SK-N-SH (cell line): ENCODE measurements around the gene ARHGAP23. TPM values are rescaled to one million over a fixed set of nuclear protein-coding genes. Genes with fewer than 3 reads are reported as not detected.
A peak's percentile ranks its signal among the peaks of the same experiment; 100 is the strongest.

ENCODE experiments used
- CTCF ChIA-PET: fragments of 300-600, 350-600 bp; formaldehyde crosslinking; extraction: SDS; loops from one replicate; lab custom pipeline; 2021; lab: Yijun Ruan, JAX
- POLR2A ChIA-PET: fragments of 350-600 bp; sonication (Branson Sonifier 250); formaldehyde crosslinking; extraction: SDS; loops from one replicate; lab custom pipeline; 2020; ENCODE audit warnings: antibody characterized with exemption, inconsistent platforms; lab: Yijun Ruan, JAX
- DNase-seq: peaks from one replicate; pipeline ENCODE4 v3.0.0; 2012
- H2AFZ ChIP-seq: fragments of 200-600 bp; sonication (generic); 2 replicates; pipeline ENCODE4 v1.8.1; 2016; ENCODE audit warnings: antibody characterized with exemption, mild to moderate bottlenecking, low read depth
- H3F3A ChIP-seq: fragments of 200-600 bp; sonication (generic); replicated peaks from 2 replicates; pipeline ENCODE3; 2016; ENCODE audit warnings: antibody characterized with exemption, mild to moderate bottlenecking; ENCODE audit not compliant: insufficient read depth
- H3K27ac ChIP-seq, 2 experiments: fragments of 200-500 bp in 1 of 2; fragments of 200-600 bp in 1 of 2; sonication (Bioruptor generic) in 1 of 2; sonication (generic), shearing (Covaris generic) in 1 of 2; 2 replicates each; pipeline versions ENCODE4 v1.5.1 to v1.6.1; 2014 to 2016; ENCODE audit warnings: low read depth in 2 of 2, inconsistent platforms in 1 of 2, low read length in 1 of 2, mild to moderate bottlenecking in 1 of 2, mixed read lengths in 1 of 2
- H3K27me3 ChIP-seq: fragments of 200-600 bp; sonication (generic), shearing (Covaris generic); 2 replicates; pipeline ENCODE4 v1.6.1; 2016; ENCODE audit warnings: mixed run types; ENCODE audit not compliant: insufficient read depth
- H3K36me3 ChIP-seq, 2 experiments: fragments of 200-500 bp in 1 of 2; fragments of 200-600 bp in 1 of 2; sonication (Bioruptor generic) in 1 of 2; sonication (generic) in 1 of 2; replicated peaks in 1 of 2; 2 replicates each; pipeline versions ENCODE3 to v1.5.1; 2014 to 2016; ENCODE audit warnings: low read length in 1 of 2, mild to moderate bottlenecking in 1 of 2; ENCODE audit not compliant: insufficient read depth in 2 of 2, control insufficient read depth in 1 of 2
- H3K4me1 ChIP-seq, 2 experiments: fragments of 200-500 bp in 1 of 2; fragments of 200-600 bp in 1 of 2; sonication (Bioruptor generic) in 1 of 2; sonication (generic), shearing (Covaris generic) in 1 of 2; 2 replicates each; pipeline versions ENCODE4 v1.5.1 to v1.6.1; 2014 to 2016; ENCODE audit warnings: low read depth in 1 of 2, low read length in 1 of 2, mixed run types in 1 of 2; ENCODE audit not compliant: insufficient read depth in 2 of 2, control insufficient read depth in 1 of 2
- H3K4me2 ChIP-seq: fragments of 200-600 bp; sonication (generic), shearing (Covaris generic); 2 replicates; pipeline ENCODE4 v1.6.1; 2017; ENCODE audit warnings: mixed run types
- H3K4me3 ChIP-seq, 2 experiments: fragments of 200-500 bp in 1 of 2; fragments of 200-600 bp in 1 of 2; sonication (Bioruptor generic) in 1 of 2; sonication (generic), shearing (Covaris generic) in 1 of 2; 2 replicates each; pipeline versions ENCODE4 v1.5.1 to v1.8.1; 2014 to 2016; ENCODE audit warnings: low read depth in 2 of 2, inconsistent platforms in 1 of 2, low read length in 1 of 2, mild to moderate bottlenecking in 1 of 2, mixed read lengths in 1 of 2, moderate library complexity in 1 of 2
- H3K79me2 ChIP-seq: fragments of 200-600 bp; sonication (generic); 2 replicates; pipeline ENCODE4 v1.8.1; 2017; ENCODE audit warnings: mild to moderate bottlenecking; ENCODE audit not compliant: insufficient read depth
- H3K9ac ChIP-seq: fragments of 200-600 bp; sonication (generic); 2 replicates; pipeline ENCODE4 v1.6.1; 2017; ENCODE audit warnings: mixed run types
- H3K9me2 ChIP-seq: fragments of 200-600 bp; sonication (generic); 2 replicates; pipeline ENCODE4 v1.6.1; 2017; ENCODE audit warnings: mixed run types
- H3K9me3 ChIP-seq: fragments of 200-600 bp; sonication (generic); 2 replicates; pipeline ENCODE4 v1.6.1; 2017; ENCODE audit warnings: mixed run types, mild to moderate bottlenecking, moderate library complexity
- H4K20me1 ChIP-seq: fragments of 200-600 bp; sonication (generic); 2 replicates; pipeline ENCODE4 v1.6.1; 2017; ENCODE audit warnings: mild to moderate bottlenecking, mixed run types; ENCODE audit not compliant: insufficient read depth
- CHD2 ChIP-seq: fragments of 150-350 bp; IDR thresholded peaks from 2 replicates; pipeline ENCODE4 v1.6.1; 2018; ENCODE audit warnings: low read length; ENCODE audit not compliant: partially characterized antibody
- ELF1 ChIP-seq: IDR thresholded peaks from 2 replicates; pipeline ENCODE4 v1.4.0; 2012
- EP300 ChIP-seq, 2 experiments: IDR thresholded peaks; 2 replicates each; pipeline versions ENCODE4 v1.4.0 to v1.6.1; 2012; ENCODE audit warnings: borderline replicate concordance in 1 of 2, low read depth in 1 of 2, low read length in 1 of 2
- FOSL2 ChIP-seq: IDR thresholded peaks from 2 replicates; pipeline ENCODE4 v1.4.0; 2012; ENCODE audit warnings: low read depth, mild to moderate bottlenecking, moderate library complexity, borderline replicate concordance
- FOXJ3 ChIP-seq: sonication (generic); formaldehyde crosslinking; IDR thresholded peaks from 2 replicates; pipeline ENCODE4 v1.5.1; 2020; ENCODE audit warnings: mild to moderate bottlenecking, missing genetic modification reagents
- FOXM1 ChIP-seq: IDR thresholded peaks from 2 replicates; pipeline ENCODE4 v1.4.0; 2012; ENCODE audit warnings: low read depth, mild to moderate bottlenecking
- GABPA ChIP-seq: IDR thresholded peaks from 2 replicates; pipeline ENCODE4 v1.4.0; 2012; ENCODE audit warnings: low read depth, mild to moderate bottlenecking
- GATA2 ChIP-seq: sonication (generic); formaldehyde crosslinking; IDR thresholded peaks from 2 replicates; pipeline ENCODE4 v1.5.0; 2020; ENCODE audit warnings: mild to moderate bottlenecking, missing genetic modification reagents
- MEF2A ChIP-seq: IDR thresholded peaks from 2 replicates; pipeline ENCODE4 v1.4.0; 2012; ENCODE audit warnings: low read depth, borderline replicate concordance
- MXI1 ChIP-seq: IDR thresholded peaks from 2 replicates; pipeline ENCODE4 v1.6.1; 2012; ENCODE audit warnings: mild to moderate bottlenecking, low read depth, low read length, improper control_type of control experiment
- RAD21 ChIP-seq: IDR thresholded peaks from 2 replicates; pipeline ENCODE4 v1.6.1; 2012; ENCODE audit warnings: mild to moderate bottlenecking, low read length
- RCOR1 ChIP-seq: fragments of 150-350 bp; IDR thresholded peaks from 2 replicates; pipeline ENCODE4 v1.6.1; 2017; ENCODE audit warnings: antibody characterized with exemption, low read length
- RXRA ChIP-seq: IDR thresholded peaks from 2 replicates; pipeline ENCODE4 v1.4.0; 2012; ENCODE audit warnings: low read depth, mild to moderate bottlenecking, borderline replicate concordance
- SIN3A ChIP-seq: IDR thresholded peaks from 2 replicates; pipeline ENCODE4 v1.6.1; 2012; ENCODE audit warnings: low read depth, mild to moderate bottlenecking, low read length, moderate library complexity, borderline replicate concordance
- YY1 ChIP-seq: IDR thresholded peaks from 2 replicates; pipeline ENCODE4 v1.4.0; 2012; ENCODE audit warnings: low read depth, mild to moderate bottlenecking
- ZBTB33 ChIP-seq: IDR thresholded peaks from 2 replicates; pipeline ENCODE4 v1.4.0; 2012; ENCODE audit warnings: low read depth, borderline replicate concordance
- WGBS: methylation state at CpG from one replicate; pipeline ENCODE4 v1.1.6; 2017; ENCODE audit warnings: low lambda C conversion rate; 5-methylcytosine and 5-hydroxymethylcytosine counted together
- polyA plus RNA-seq, 3 experiments: library from polyadenylated mRNA; depleted of rRNA; stranded (reverse); fragments of >200 nt; gene quantifications; 2 replicates each; pipeline ENCODE4 v1.2.3, GENCODE V29; 2012
- TF ChIP-seq, protein P1 (sequence below): IDR thresholded peaks from 2 replicates; pipeline ENCODE4 v1.4.0; 2012; ENCODE audit warnings: low read depth, borderline replicate concordance

Gene ARHGAP23
- polyA plus RNA-seq, 1 of the 3 experiments (the other 2 are of a cell fraction): 19.2 TPM

- peak overlapping the region in 1 of 2 experiments; percentile 93; a peak in 2 of 4 replicates for H3K27ac ChIP-seq
- H3K4me2 ChIP-seq: no peak overlapping the region
- no peaks in the 10 kb centered on the region for H3K27me3 ChIP-seq
- H3K4me3 ChIP-seq: no peak overlapping the region
- 91% methylated on average over 6 of the region's 6 CpGs for WGBS
- H3K9me2 ChIP-seq: no peaks in the 10 kb centered on the region
- ChIA-PET CTCF (interaction anchor here (0.9 to 5.1 kb wide), 8 partner anchors 10 to 51 kb away, joined by 3 to 41 read pairs (median 7); partner anchors contain the start of gene SOCS7), POLR2A (interaction anchor here (1.7 kb wide), 1 partner anchor 49 kb away, joined by 5 read pairs; the partner anchor contains the start of gene SOCS7)
- H3K9ac ChIP-seq: no peak overlapping the region
- H3F3A ChIP-seq: no peaks in the 10 kb centered on the region
- TF ChIP-seq GABPA (no peak), RXRA (no peak), RAD21 (no peak), SIN3A (no peak), FOSL2 (no peak), MXI1 (no peak)
- TF ChIP-seq, protein P1, sequence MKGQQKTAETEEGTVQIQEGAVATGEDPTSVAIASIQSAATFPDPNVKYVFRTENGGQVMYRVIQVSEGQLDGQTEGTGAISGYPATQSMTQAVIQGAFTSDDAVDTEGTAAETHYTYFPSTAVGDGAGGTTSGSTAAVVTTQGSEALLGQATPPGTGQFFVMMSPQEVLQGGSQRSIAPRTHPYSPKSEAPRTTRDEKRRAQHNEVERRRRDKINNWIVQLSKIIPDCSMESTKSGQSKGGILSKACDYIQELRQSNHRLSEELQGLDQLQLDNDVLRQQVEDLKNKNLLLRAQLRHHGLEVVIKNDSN: no peak
- H3K79me2 ChIP-seq: no peaks in the 10 kb centered on the region
- H3K9me3 ChIP-seq: no peaks in the 10 kb centered on the region
- no peak overlapping the region for H2AFZ ChIP-seq
- no peaks in the 10 kb centered on the region for H4K20me1 ChIP-seq
- peaks cover 23 to 50% of the 10 kb centered on the region in 2 experiments for H3K36me3 ChIP-seq
- DNase-seq: no peak
- peaks cover 0 to 47% of the 10 kb centered on the region in 2 experiments; a peak in 2 of 4 replicates for H3K4me1 ChIP-seq
Observed at GRCh38 chr17:38400286-38400685, 28.0 kb upstream of the ARHGAP23 start.

GRCh38 chr17:38401459-38401858 is 26.8 kb upstream of the ARHGAP23 start:
- peak; percentile 46 for DNase-seq
- no peaks in the 10 kb centered on the region for H3K9me2 ChIP-seq
- H3F3A ChIP-seq: no peaks in the 10 kb centered on the region
- peak overlapping the region in 1 of 2 experiments; percentile 93; a peak in 2 of 4 replicates for H3K27ac ChIP-seq
- peaks cover 14 to 39% of the 10 kb centered on the region in 2 experiments for H3K36me3 ChIP-seq
- no peak overlapping the region for H2AFZ ChIP-seq
- H3K79me2 ChIP-seq: no peaks in the 10 kb centered on the region
- peaks cover 0 to 47% of the 10 kb centered on the region in 2 experiments; a peak in 2 of 4 replicates for H3K4me1 ChIP-seq
- H3K9ac ChIP-seq: no peak overlapping the region
- POLR2A ChIA-PET: interaction anchor here (1.7 kb wide), 1 partner anchor 50 kb away, joined by 5 read pairs; the partner anchor contains the start of gene SOCS7
- no peaks in the 10 kb centered on the region for H3K9me3 ChIP-seq
- CTCF ChIA-PET: interaction anchor here (0.6 to 5.1 kb wide), 7 partner anchors 10 to 52 kb away, joined by 3 to 41 read pairs (median 4); partner anchors contain the start of gene SOCS7
- no peak overlapping the region for H3K4me3 ChIP-seq
- no peaks in the 10 kb centered on the region for H3K27me3 ChIP-seq
- 70% methylated on average over 3 of the region's 4 CpGs for WGBS
- H4K20me1 ChIP-seq: no peaks in the 10 kb centered on the region
- TF ChIP-seq MXI1: peak; percentile 78
- no peak for TF ChIP-seq MEF2A
- TF ChIP-seq GATA2: peak; percentile 92
- TF ChIP-seq RCOR1: peak; percentile 67; the same call in 1 of the 2 replicates
- peak; percentile 39 for TF ChIP-seq CHD2
- peak in 1 of 2 experiments; percentile 86; a peak in 2 of 4 replicates for TF ChIP-seq EP300 (IDR thresholded peaks at IDR 0.05; ENCODE audit: borderline replicate concordance in 1 of 2, low read depth in 1 of 2, low read length in 1 of 2)
- no peak for TF ChIP-seq ZBTB33
- no peak for TF ChIP-seq YY1
- no peak for TF ChIP-seq FOXM1
- peak; percentile 45; the same call in 1 of the 2 replicates for TF ChIP-seq FOXJ3
- TF ChIP-seq ELF1: no peak
- no peak overlapping the region for H3K4me2 ChIP-seq
